ENCODE measurements around the gene TCP11.
"Not testable (repeated sequence)": the region's sequence is repeated elsewhere in the genome, so short reads cannot be mapped to it uniquely, and the experiment has no call there.

The TCP11 gene

DNA sequence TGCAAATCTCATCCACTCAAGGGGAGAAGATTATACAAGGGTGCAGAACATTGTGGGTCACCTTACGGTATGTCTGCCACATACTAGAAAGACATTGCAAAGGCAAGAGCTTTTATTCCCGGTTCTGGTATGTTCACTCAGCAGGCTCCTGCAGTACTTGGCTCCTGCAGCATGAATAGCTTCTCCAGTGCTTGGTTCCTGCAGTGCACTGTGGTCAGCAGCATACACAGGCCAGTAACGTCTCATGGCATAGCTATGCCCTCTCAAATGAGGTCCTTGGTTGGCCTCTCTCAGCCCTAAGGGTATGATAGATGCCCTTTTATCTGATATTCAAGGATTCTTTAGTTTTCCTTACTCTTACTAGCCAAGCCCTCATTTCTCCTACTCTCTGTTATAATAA, 12.6 kb downstream of the TCP11 start:
- Mint-ChIP-seq H3K36me3 (ENCODE audit: low read depth) (no peaks in the 10 kb centered on the region), H3K27me3 (ENCODE audit: low read depth) (no peaks in the 10 kb centered on the region), H3K4me1 (peaks cover 5% of the 10 kb centered on the region), H3K9me3 (no peaks in the 10 kb centered on the region), H3K4me3 (no peak overlapping the region), H3K27ac (no peak overlapping the region)
- TF ChIP-seq, protein P1, sequence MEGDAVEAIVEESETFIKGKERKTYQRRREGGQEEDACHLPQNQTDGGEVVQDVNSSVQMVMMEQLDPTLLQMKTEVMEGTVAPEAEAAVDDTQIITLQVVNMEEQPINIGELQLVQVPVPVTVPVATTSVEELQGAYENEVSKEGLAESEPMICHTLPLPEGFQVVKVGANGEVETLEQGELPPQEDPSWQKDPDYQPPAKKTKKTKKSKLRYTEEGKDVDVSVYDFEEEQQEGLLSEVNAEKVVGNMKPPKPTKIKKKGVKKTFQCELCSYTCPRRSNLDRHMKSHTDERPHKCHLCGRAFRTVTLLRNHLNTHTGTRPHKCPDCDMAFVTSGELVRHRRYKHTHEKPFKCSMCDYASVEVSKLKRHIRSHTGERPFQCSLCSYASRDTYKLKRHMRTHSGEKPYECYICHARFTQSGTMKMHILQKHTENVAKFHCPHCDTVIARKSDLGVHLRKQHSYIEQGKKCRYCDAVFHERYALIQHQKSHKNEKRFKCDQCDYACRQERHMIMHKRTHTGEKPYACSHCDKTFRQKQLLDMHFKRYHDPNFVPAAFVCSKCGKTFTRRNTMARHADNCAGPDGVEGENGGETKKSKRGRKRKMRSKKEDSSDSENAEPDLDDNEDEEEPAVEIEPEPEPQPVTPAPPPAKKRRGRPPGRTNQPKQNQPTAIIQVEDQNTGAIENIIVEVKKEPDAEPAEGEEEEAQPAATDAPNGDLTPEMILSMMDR (IDR thresholded peaks at IDR 0.05; ENCODE audit: unreplicated experiment in 3 of 3): no peak

DNA sequence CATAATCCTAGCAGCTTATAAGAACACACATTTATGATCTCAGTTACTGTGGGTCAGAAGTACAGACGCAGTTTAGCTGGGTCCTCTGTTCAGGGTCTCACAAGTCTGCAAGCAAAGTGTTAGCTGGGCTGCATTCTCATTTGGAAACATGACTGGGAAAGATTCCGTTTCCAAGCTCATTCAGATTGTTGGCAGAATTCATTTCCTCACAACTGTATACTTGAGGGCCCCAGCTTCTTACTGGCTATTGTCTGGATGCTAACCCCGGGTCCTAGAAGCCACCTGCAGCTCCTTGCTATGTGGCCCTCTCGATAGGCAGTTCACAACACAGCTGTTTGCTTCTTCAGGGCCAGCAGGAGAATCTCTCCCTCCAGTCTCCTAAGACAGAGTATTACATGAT, 13.1 kb downstream of the TCP11 start:
- peaks cover 5% of the 10 kb centered on the region for H3K4me1 Mint-ChIP-seq
- TF ChIP-seq, protein P1 (IDR thresholded peaks at IDR 0.05; ENCODE audit: unreplicated experiment in 3 of 3): no peak
- H3K9me3 Mint-ChIP-seq: no peaks in the 10 kb centered on the region
- no peaks in the 10 kb centered on the region for H3K27me3 Mint-ChIP-seq (ENCODE audit: low read depth)
- no peaks in the 10 kb centered on the region for H3K36me3 Mint-ChIP-seq (ENCODE audit: low read depth)
- no peak overlapping the region for H3K4me3 Mint-ChIP-seq
- no peak overlapping the region for H3K27ac Mint-ChIP-seq

DNA sequence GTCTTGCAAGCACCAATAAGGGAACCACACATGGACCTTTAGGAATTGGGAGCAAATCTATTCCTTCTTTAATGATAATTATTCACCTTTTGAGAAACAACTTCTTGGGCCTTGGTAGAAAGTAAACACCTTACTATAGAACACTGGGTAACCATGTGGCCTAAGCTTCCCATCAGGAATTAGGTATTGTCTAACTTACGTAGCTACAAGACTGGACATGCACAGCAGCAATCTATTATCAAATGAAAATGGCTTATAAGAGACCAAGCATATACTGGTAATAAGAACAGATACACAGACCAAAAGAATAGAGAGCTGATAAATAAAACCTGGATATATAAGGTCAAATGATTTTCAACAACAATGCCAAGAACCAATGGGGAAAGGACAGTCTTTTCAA, 16.8 kb downstream of the TCP11 start:
- peaks cover 5% of the 10 kb centered on the region for H3K9me3 Mint-ChIP-seq
- H3K27me3 Mint-ChIP-seq (ENCODE audit: low read depth): peaks cover 8% of the 10 kb centered on the region
- no peak overlapping the region for H3K4me3 Mint-ChIP-seq
- no peak overlapping the region for H3K27ac Mint-ChIP-seq
- H3K36me3 Mint-ChIP-seq (ENCODE audit: low read depth): no peaks in the 10 kb centered on the region
- TF ChIP-seq, protein P1 (IDR thresholded peaks at IDR 0.05; ENCODE audit: unreplicated experiment in 3 of 3): no peak
- H3K4me1 Mint-ChIP-seq: peaks cover 5% of the 10 kb centered on the region

DNA sequence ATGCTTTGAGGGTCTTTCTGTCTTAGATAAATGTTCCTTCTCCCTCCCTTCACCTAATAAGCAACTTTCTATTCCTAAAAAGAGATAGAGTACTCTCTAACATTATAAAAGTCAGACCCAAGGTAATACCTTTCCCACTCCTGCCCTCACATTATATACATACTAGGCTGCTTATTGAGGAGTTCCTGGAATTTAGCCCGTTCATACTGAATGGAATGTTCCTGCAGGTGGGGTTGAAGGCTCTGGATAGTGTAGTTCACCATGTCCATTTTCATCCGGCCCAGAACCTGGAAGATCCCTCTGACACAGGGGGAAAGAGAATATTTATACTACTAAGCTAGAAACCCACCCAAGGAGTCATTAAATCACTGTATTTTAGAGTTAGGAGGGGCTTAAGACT, 20.4 kb downstream of the TCP11 start:
- peaks cover 5% of the 10 kb centered on the region for H3K9me3 Mint-ChIP-seq
- H3K36me3 Mint-ChIP-seq (ENCODE audit: low read depth): no peaks in the 10 kb centered on the region
- H3K4me3 Mint-ChIP-seq: no peak overlapping the region
- no peaks in the 10 kb centered on the region for H3K4me1 Mint-ChIP-seq
- TF ChIP-seq, protein P1 (IDR thresholded peaks at IDR 0.05; ENCODE audit: unreplicated experiment in 3 of 3): no peak
- peaks cover 8% of the 10 kb centered on the region for H3K27me3 Mint-ChIP-seq (ENCODE audit: low read depth)
- H3K27ac Mint-ChIP-seq: no peak overlapping the region

DNA sequence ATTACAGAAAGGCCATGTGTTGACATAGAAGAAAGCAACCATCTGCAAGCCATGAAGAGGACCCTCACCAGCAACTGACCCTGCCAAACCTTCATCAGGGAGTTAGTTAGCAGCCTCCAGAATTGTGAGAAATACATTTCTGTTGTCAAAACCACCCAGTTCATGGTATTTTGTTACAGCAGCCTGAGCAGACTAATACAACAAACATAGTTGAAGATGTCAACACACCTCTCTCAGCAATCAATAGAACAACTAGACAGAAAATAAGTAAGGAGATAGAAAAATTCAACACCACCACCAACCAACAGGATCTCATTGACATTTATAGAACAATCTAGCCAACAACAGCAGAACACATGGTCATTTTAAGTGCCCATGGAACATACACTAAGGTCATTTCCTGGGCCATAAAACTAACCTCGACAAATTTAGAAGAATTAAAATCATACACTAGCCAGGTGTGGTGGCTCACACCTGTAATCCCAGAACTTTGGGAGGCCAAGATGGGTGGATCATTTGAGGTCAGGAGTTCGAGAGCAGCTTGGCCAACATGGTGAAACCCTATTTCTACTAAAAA, 32.7 kb downstream of the TCP11 start:
- H3K4me3 Mint-ChIP-seq: no peak overlapping the region
- H3K9me3 Mint-ChIP-seq: peaks cover 30% of the 10 kb centered on the region
- TF ChIP-seq, protein P1 (IDR thresholded peaks at IDR 0.05; ENCODE audit: unreplicated experiment in 3 of 3): no peak
- no peak overlapping the region for H3K27ac Mint-ChIP-seq
- peaks cover 4% of the 10 kb centered on the region for H3K27me3 Mint-ChIP-seq (ENCODE audit: low read depth)
- H3K4me1 Mint-ChIP-seq: peaks cover 6% of the 10 kb centered on the region
- H3K36me3 Mint-ChIP-seq (ENCODE audit: low read depth): peaks cover 8% of the 10 kb centered on the region

DNA sequence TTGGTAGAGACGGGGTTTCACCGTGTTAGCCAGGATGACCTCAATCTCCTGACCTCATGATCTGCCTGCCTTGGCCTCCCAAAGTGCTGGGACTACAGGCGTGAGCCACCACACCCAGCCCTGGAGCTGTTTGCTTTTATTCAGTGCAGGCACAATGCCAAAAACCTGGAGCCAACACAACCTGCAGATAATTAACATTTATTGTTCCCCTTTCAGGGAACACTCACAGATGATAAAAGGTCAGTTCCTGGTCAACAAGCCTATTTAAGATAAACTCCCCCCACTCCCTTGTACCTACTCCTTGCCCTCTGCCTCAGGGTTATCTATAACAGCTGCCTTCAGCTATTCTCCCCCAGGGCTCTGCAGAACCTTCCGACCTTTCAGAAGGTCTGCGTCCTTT, 33.4 kb downstream of the TCP11 start:
- H3K4me3 Mint-ChIP-seq; H3K27me3 Mint-ChIP-seq (ENCODE audit: low read depth); H3K4me1 Mint-ChIP-seq; H3K27ac Mint-ChIP-seq; H3K36me3 Mint-ChIP-seq (ENCODE audit: low read depth): not testable (repeated sequence)
- H3K9me3 Mint-ChIP-seq: peaks cover 30% of the 10 kb centered on the region

DNA sequence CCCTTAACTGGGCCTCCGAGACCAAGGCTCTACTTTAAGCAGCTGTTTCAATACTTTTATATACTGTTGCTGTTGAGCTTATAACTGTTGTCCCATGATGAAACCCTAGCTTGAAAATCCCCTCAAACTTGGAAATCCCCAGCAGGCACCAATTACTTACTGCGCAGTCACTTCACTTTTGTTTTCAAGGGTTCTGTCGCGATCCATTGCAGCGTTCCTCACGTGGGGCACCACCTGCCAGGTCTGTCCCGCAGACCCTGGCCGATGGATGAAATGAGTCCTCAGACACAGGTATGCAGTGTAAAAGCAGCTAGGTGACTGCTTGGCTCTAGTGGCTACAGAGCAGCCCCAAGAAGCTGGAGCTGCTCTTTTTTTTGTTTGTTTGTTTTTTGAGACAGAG, 33.9 kb downstream of the TCP11 start:
- H3K27ac Mint-ChIP-seq; H3K4me3 Mint-ChIP-seq; H3K36me3 Mint-ChIP-seq (ENCODE audit: low read depth); H3K4me1 Mint-ChIP-seq; H3K27me3 Mint-ChIP-seq (ENCODE audit: low read depth): not testable (repeated sequence)
- peaks cover 30% of the 10 kb centered on the region for H3K9me3 Mint-ChIP-seq

DNA sequence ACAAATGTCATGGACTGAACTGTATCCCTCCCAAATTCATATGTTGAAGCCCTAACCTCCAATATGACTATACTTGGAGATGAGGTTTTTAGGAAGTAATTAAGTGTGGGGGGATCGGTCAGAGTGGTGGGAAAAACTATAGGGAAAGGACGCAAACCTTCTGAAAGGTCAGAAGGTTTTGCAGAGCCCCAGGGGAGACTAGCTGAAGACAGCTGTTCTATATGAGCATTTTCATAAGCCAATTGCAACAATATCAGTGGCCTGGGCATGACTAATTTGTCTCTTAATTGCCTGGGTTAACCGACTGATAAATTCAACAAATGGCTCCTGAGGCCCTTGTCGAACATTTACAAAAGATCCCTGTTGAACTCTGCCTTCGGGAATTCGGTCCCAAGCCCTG, 35.1 kb downstream of the TCP11 start:
- H3K27me3 Mint-ChIP-seq (ENCODE audit: low read depth); H3K4me1 Mint-ChIP-seq; H3K36me3 Mint-ChIP-seq (ENCODE audit: low read depth); H3K4me3 Mint-ChIP-seq; H3K27ac Mint-ChIP-seq: not testable (repeated sequence)
- peaks cover 22% of the 10 kb centered on the region for H3K9me3 Mint-ChIP-seq
